CD14-positive monocyte (primary cell): ENCODE measurements around the gene GPSM3. TPM values are rescaled to one million over a fixed set of nuclear protein-coding genes. Genes with fewer than 3 reads are reported as not detected.

Source experiments
- DNase-seq, 3 donors: peaks; one replicate each; pipeline ENCODE4 v3.0.0-alpha.2; 2011 to 2022
- H2AFZ ChIP-seq: 2 replicates; pipeline ENCODE4 v1.6.0; 2012; ENCODE audit warnings: mild to moderate bottlenecking, low read depth, low read length, inconsistent platforms; ENCODE audit not compliant: insufficient read depth, poor library complexity, severe bottlenecking
- H3K27ac ChIP-seq, 2 donors: 1 replicate in 1 of 2; 2 replicates in 1 of 2; pipeline ENCODE4 v1.5.1; 2012 to 2013; ENCODE audit warnings: low read length in 2 of 2, control low read depth in 1 of 2, inconsistent platforms in 1 of 2, low read depth in 1 of 2, mild to moderate bottlenecking in 1 of 2
- H3K27me3 ChIP-seq, 2 donors: one replicate each; pipeline versions ENCODE4 v1.6.0 to v1.6.1; 2011 to 2013; ENCODE audit warnings: low read length in 2 of 2; ENCODE audit not compliant: control insufficient read depth in 2 of 2, insufficient read depth in 2 of 2
- H3K36me3 ChIP-seq, 2 donors: replicated peaks in 1 of 2; 1 replicate in 1 of 2; 2 replicates in 1 of 2; pipeline versions ENCODE4 v1.5.1 to v1.6.1; 2012 to 2013; ENCODE audit warnings: low read length in 2 of 2, control low read depth in 1 of 2, inconsistent platforms in 1 of 2, mild to moderate bottlenecking in 1 of 2; ENCODE audit not compliant: insufficient read depth in 2 of 2, control insufficient read depth in 1 of 2
- H3K4me1 ChIP-seq, 2 donors: 1 replicate in 1 of 2; 2 replicates in 1 of 2; pipeline versions ENCODE4 v1.5.1 to v1.6.1; 2012 to 2013; ENCODE audit warnings: low read length in 2 of 2, control low read depth in 1 of 2, inconsistent platforms in 1 of 2, mild to moderate bottlenecking in 1 of 2, moderate library complexity in 1 of 2; ENCODE audit not compliant: insufficient read depth in 2 of 2, control insufficient read depth in 1 of 2
- H3K4me2 ChIP-seq: replicated peaks from 2 replicates; pipeline ENCODE3; 2012; ENCODE audit warnings: low read length, moderate library complexity, mild to moderate bottlenecking; ENCODE audit not compliant: poor library complexity, severe bottlenecking; ENCODE audit errors: extremely low read depth
- H3K4me3 ChIP-seq, 3 experiments: fragments of 200-600 bp in 1 of 3; sonication (generic) in 1 of 3; replicated peaks in 1 of 3; 1 replicate in 2 of 3; 2 replicates in 1 of 3; pipeline ENCODE4 v1.5.1; 2011 to 2013; ENCODE audit warnings: low read length in 3 of 3, mild to moderate bottlenecking in 3 of 3, control low read depth in 2 of 3, low read depth in 2 of 3, inconsistent platforms in 1 of 3, moderate library complexity in 1 of 3
- H3K79me2 ChIP-seq: 2 replicates; pipeline ENCODE4 v1.6.0; 2012; ENCODE audit warnings: mild to moderate bottlenecking, control low read depth, inconsistent platforms, low read length, moderate library complexity; ENCODE audit not compliant: insufficient read depth
- H3K9ac ChIP-seq: 2 replicates; pipeline ENCODE4 v1.6.0; 2017; ENCODE audit warnings: low read length, mild to moderate bottlenecking; ENCODE audit not compliant: insufficient read depth, poor library complexity, severe bottlenecking
- H3K9me3 ChIP-seq, 2 donors: replicated peaks in 1 of 2; 1 replicate in 1 of 2; 2 replicates in 1 of 2; pipeline versions ENCODE4 v1.5.1 to v1.6.1; 2012 to 2013; ENCODE audit warnings: low read length in 2 of 2, control low read depth in 1 of 2; ENCODE audit not compliant: control insufficient read depth in 1 of 2, insufficient read depth in 1 of 2
- H4K20me1 ChIP-seq: 2 replicates; pipeline ENCODE4 v1.6.0; 2012; ENCODE audit warnings: mild to moderate bottlenecking, low read length, control low read depth, moderate library complexity; ENCODE audit not compliant: insufficient read depth
- H3K27ac Mint-ChIP-seq, 7 donors: one replicate each; pipeline ENCODE4 v1.8.0; 2020; ENCODE audit warnings: mild to moderate bottlenecking in 7 of 7, mixed read lengths in 7 of 7, moderate library complexity in 6 of 7, inconsistent platforms in 2 of 7
- H3K27me3 Mint-ChIP-seq, 3 donors: one replicate each; pipeline ENCODE4 v1.8.0; 2021 to 2022; ENCODE audit warnings: low read depth in 3 of 3, mild to moderate bottlenecking in 3 of 3, mixed read lengths in 3 of 3, moderate library complexity in 3 of 3, inconsistent platforms in 1 of 3
- H3K36me3 Mint-ChIP-seq, 2 donors: one replicate each; pipeline ENCODE4 v1.8.0; 2020; ENCODE audit warnings: mixed read lengths in 2 of 2, inconsistent platforms in 1 of 2, mild to moderate bottlenecking in 1 of 2
- H3K4me1 Mint-ChIP-seq: one replicate; pipeline ENCODE4 v1.8.0; 2020; ENCODE audit warnings: mild to moderate bottlenecking, mixed read lengths
- H3K4me3 Mint-ChIP-seq, 2 donors: one replicate each; pipeline ENCODE4 v1.8.0; 2020; ENCODE audit warnings: mild to moderate bottlenecking in 2 of 2, mixed read lengths in 2 of 2, moderate library complexity in 1 of 2
- H3K9me3 Mint-ChIP-seq, 7 donors: one replicate each; pipeline ENCODE4 v1.8.0; 2020 to 2022; ENCODE audit warnings: mixed read lengths in 7 of 7, mild to moderate bottlenecking in 6 of 7, moderate library complexity in 6 of 7, inconsistent platforms in 2 of 7
- WGBS: methylation state at CpG from one replicate; pipeline ENCODE4 v1.1.5; 2013; ENCODE audit warnings: missing lambda C conversion rate; ENCODE audit not compliant: insufficient coverage; 5-methylcytosine and 5-hydroxymethylcytosine counted together
- intact Hi-C, 2 donors: fragments of 100-400 bp; cut with micrococcal nuclease; formaldehyde crosslinking; loops; one replicate each; pipeline versions ENCODE4 v1.15.0 to v1.15.1; 2023
- polyA plus RNA-seq, 3 donors: library from polyadenylated mRNA; depleted of rRNA in 1 of 3; unstranded in 2 of 3; stranded (reverse) in 1 of 3; fragments of 300-500 nt in 2 of 3; fragments of >200 nt in 1 of 3; fragmentation: Illumina TruSeq in 2 of 3; gene quantifications; 1 replicate in 2 of 3; 2 replicates in 1 of 3; pipeline ENCODE4 v1.2.3, GENCODE V29; 2012 to 2021
- TF ChIP-seq, protein P1 (sequence below): fragments of 200-600 bp; IDR thresholded peaks from one replicate; pipeline ENCODE4 v1.8.0; 2022; ENCODE audit warnings: antibody characterized with exemption, mild to moderate bottlenecking

GPSM3 gene
- polyA plus RNA-seq, 3 donors: 86.1 to 340 (median 101) TPM

DNA sequence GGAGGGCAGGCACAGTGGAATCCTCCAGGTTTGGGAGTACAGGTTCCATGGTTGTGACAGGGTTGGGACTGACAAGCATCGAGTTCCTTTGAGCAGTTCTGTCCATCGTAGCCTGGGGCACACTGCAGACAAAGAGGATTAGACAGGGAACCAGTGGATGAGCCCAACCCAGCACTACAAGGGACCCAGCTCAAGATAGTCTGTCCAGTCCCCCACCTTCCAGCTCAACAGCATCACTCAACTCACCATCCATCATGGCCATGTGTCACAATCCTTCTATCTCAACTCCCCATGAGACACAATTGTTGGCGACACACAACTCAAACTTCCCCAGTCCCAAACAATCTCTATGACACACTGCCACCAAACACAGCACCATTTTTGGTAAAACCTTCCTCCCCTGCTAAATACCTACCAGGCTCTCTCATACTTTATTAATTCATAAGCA, 11.8 kb upstream of the GPSM3 start:
- Mint-ChIP-seq H3K4me1 (no peaks in the 10 kb centered on the region), H3K27ac (no peak overlapping the region), H3K9me3 (peaks cover 0 to 6% (median 0%) of the 10 kb centered on the region in 7 donors), H3K27me3 (peaks cover 8 to 22% (median 16%) of the 10 kb centered on the region in 3 donors), H3K4me3 (no peak overlapping the region), H3K36me3 (no peaks in the 10 kb centered on the region)
- H2AFZ ChIP-seq: no peak overlapping the region
- no peak for DNase-seq
- no peaks in the 10 kb centered on the region for H4K20me1 ChIP-seq
- no peaks in the 10 kb centered on the region for H3K9me3 ChIP-seq
- intact Hi-C loops: no loop called here
- H3K27ac ChIP-seq: no peak overlapping the region
- no peaks in the 10 kb centered on the region for H3K4me1 ChIP-seq
- no peak overlapping the region for H3K4me2 ChIP-seq
- WGBS: 93% methylated on average over 3 of the region's 3 CpGs
- TF ChIP-seq, protein P1, sequence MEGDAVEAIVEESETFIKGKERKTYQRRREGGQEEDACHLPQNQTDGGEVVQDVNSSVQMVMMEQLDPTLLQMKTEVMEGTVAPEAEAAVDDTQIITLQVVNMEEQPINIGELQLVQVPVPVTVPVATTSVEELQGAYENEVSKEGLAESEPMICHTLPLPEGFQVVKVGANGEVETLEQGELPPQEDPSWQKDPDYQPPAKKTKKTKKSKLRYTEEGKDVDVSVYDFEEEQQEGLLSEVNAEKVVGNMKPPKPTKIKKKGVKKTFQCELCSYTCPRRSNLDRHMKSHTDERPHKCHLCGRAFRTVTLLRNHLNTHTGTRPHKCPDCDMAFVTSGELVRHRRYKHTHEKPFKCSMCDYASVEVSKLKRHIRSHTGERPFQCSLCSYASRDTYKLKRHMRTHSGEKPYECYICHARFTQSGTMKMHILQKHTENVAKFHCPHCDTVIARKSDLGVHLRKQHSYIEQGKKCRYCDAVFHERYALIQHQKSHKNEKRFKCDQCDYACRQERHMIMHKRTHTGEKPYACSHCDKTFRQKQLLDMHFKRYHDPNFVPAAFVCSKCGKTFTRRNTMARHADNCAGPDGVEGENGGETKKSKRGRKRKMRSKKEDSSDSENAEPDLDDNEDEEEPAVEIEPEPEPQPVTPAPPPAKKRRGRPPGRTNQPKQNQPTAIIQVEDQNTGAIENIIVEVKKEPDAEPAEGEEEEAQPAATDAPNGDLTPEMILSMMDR: no peak
- no peaks in the 10 kb centered on the region for H3K79me2 ChIP-seq
- H3K4me3 ChIP-seq: no peak overlapping the region
- no peaks in the 10 kb centered on the region for H3K27me3 ChIP-seq
- no peaks in the 10 kb centered on the region for H3K36me3 ChIP-seq
- H3K9ac ChIP-seq: no peak overlapping the region

- H3K4me1 ChIP-seq: no peaks in the 10 kb centered on the region
- Mint-ChIP-seq H3K4me1 (no peaks in the 10 kb centered on the region), H3K36me3 (no peaks in the 10 kb centered on the region), H3K27ac (no peak overlapping the region), H3K27me3 (peaks cover 8 to 21% (median 16%) of the 10 kb centered on the region in 3 donors), H3K4me3 (no peak overlapping the region), H3K9me3 (peaks cover 0 to 6% (median 0%) of the 10 kb centered on the region in 7 donors)
- WGBS: 95% methylated on average over 9 of the region's 9 CpGs
- H3K9ac ChIP-seq: no peak overlapping the region
- no peaks in the 10 kb centered on the region for H3K79me2 ChIP-seq
- DNase-seq: no peak
- H3K4me2 ChIP-seq: no peak overlapping the region
- TF ChIP-seq, protein P1: no peak
- intact Hi-C loops: no loop called here
- no peaks in the 10 kb centered on the region for H3K36me3 ChIP-seq
- H2AFZ ChIP-seq: no peak overlapping the region
- no peaks in the 10 kb centered on the region for H3K27me3 ChIP-seq
- H3K9me3 ChIP-seq: no peaks in the 10 kb centered on the region
- no peak overlapping the region for H3K4me3 ChIP-seq
- no peak overlapping the region for H3K27ac ChIP-seq
- no peaks in the 10 kb centered on the region for H4K20me1 ChIP-seq
Measured at GRCh38 chr6:32203426-32204267, 11.2 kb upstream of the GPSM3 start.
